HT-29 (cell line): ENCODE data around the gene TMEM255A. TPM values are rescaled to one million over a fixed set of nuclear protein-coding genes. Genes with fewer than 3 reads are reported as not detected.

ENCODE experiments used
- total RNA-seq: library from RNA; depleted of rRNA; stranded (reverse); fragments of >200 nt; shearing (Covaris generic); gene quantifications from 2 replicates; pipeline ENCODE4 v1.2.3, GENCODE V29; 2014; rRNA removed

Gene TMEM255A
- total RNA-seq, 1 experiment from 2014 or later, result not detected

Other genes starting within 250 kb of the TMEM255A start
- not detected in 2 replicates for gene RHOXF2B, start 233.8 kb downstream of the TMEM255A start, total RNA-seq
- gene RHOXF1, start 195.5 kb downstream of the TMEM255A start, total RNA-seq, result not detected in 2 replicates
- not detected in 2 replicates for gene RHOXF2, start 152.8 kb downstream of the TMEM255A start, total RNA-seq
- 6.1 TPM in 2 replicates for gene ZBTB33, start 60.6 kb downstream of the TMEM255A start, total RNA-seq
- gene ATP1B4, start 50.6 kb upstream of the TMEM255A start, total RNA-seq, result not detected in 2 replicates
- 16.1 and 21.8 TPM in 2 replicates for gene LAMP2, start 157.8 kb upstream of the TMEM255A start, total RNA-seq
- 8.5 and 9.4 TPM in 2 replicates for gene CUL4B, start 249.5 kb upstream of the TMEM255A start, total RNA-seq